HK-2 (cell line): ENCODE data around the gene MAD2L2.

Experiments
- DNase-seq: peaks from one replicate; pipeline ENCODE4 v3.0.0-alpha.2; 2018; ENCODE audit not compliant: unreplicated experiment

Gene MAD2L2

GRCh38 chr1:11704691-11705475 lies 23.9 kb upstream of the MAD2L2 start:
- no peak for DNase-seq

DNA sequence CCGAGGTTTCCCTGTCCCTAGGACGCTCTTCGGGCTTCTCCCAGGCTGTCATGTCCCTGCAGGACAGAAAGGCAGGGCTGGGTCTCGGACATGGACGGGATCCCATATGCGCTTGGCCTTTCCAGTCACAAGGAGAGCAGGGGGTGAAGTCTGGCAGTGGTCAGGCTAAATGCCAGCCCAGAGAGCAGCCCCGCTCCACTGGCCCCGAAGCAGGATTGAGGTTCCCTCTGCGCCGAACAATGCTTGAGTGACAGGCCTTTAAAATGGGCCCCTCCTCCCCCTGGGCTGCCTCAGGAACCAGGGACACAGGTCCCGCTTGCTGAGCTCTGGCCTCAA lies 23.2 kb upstream of the MAD2L2 start:
- no peak for DNase-seq

DNA sequence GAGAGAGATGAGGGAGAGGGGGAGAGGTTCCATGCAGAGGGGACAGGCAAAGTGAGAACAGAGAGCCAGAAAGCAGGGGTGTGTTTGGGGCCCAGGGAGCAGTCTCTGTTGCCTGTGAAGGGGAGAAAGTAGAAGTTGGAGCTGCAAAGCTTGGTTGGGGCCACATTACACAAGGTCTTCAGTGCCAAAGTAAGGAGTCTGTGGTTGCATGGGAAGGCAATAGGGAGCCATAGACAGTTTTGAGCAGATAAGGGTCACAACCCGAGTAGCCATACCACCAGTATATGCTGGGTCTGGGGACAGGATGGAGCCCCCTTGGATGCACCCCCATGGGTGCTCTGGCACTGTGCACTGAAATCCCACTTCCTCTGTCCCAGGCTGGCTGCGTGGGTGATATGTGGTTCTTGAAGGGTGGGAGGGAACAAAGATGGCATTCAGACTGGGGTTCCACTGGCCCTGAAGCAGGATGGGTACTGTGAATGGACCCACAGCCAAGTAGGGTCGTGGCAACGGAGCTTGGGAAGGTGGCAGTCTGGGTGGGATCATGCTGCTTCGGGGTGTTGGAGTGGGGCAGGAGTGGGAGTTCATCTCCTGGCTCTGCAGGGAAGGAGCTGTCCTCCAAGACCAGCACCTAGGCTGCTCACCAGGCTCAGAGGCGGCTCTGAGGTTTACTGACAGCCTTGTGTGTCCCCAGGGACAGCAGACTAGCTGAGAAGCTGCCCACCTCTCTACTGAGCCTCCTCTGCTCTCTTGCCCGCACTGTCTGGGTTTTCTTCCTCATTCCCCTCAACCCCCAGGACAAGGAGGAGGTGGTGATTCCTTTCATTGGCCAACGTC lies 22.6 kb upstream of the MAD2L2 start:
- no peak for DNase-seq

DNA sequence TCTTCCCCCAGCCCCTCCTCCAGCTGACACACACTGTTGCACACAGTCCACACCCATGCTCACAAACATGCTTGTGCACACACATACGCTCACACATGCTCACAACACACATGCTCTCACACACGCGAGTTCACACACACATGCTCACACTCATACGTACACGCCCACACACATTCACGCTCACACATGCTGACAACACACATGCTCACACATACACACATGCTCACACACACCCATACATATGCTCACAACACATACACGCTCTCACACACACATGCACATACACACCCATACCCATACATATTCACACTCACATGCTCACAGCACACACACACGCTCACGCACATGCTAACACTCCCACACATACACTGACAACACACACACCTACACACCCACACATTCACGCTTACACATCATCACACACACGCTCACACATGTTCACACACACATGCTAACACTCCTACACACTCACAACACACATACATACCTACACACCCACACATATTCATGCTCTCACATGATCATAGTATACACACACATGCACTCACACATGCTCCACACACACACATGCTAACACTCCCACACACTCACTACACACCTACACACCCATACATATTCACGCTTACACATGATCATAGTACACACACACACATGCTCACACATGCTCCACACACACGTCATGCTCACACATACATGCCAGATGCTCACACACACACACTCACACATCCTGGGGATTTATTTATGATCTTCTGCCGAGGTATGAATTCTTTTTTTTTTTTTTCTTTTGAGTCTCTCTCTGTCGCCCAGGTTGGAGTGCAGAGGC lies 21.2 kb upstream of the MAD2L2 start:
- DNase-seq = no peak

DNA sequence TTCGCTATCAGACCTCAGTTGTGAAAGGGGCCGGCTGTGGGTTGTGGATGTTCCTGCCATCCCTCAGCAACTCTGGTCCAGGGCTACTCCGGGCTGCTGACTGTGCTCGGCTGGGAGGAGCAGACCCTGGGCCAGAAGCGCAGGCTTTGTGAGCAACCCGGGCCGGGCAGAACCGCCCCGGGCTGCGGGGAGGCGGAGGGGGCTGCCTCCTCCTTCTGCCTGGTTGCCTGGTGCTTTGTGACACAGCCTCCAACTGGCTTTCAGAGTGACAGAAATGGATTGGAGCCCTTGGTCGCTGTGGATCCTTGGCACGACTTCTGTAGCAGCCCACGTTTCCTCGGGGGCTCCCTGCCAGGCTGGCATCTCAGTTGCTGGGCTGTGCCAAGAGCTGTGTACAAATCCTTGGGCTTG lies 20.6 kb upstream of the MAD2L2 start:
- DNase-seq = no peak

DNA sequence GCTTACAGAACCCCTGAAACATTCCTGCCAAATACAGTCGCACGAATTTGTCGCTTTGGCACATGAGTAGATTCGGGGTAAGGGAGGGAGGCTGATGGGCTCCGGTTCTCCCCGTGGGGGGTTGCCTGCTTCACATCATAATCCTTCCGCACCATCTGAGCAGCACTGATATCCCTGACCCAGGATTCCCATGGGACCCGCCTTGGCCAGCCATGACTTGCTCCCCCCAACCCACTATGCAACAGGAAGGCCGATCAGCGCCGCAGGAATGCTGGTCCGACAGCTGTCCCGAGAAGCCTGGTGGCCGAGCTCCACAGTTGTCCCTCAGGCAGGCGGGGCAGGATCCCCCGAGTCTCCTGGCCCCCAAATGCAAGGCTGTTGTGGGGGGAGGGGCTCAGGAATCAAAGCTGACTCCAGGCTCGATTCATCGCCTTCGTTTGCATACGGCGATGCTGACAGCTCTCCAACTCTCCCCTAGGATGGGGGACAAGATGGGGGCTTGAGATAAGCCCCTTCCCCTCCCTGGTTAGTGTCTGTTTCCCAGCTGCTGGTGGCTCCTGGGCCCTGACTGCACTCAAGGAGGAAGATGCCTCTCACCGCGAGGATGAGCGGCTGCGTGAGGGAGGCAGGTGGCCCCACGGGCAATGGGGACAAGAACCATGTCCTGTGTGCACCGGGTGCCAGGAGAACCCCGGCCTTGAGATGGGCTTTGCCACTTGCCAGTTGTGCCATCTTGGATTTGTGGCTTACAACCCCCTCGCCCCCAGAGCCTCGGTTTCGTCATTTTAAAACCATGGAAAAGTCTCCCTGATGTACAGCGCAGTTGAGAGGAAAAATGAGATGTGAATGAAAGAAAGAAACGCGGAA lies 19.9 kb upstream of the MAD2L2 start:
- no peak for DNase-seq

GRCh38 chr1:11697893-11698210 lies 16.9 kb upstream of the MAD2L2 start:
- DNase-seq = no peak

- no peak for DNase-seq
Observed at GRCh38 chr1:11697188-11697892, 16.4 kb upstream of the MAD2L2 start.

DNA sequence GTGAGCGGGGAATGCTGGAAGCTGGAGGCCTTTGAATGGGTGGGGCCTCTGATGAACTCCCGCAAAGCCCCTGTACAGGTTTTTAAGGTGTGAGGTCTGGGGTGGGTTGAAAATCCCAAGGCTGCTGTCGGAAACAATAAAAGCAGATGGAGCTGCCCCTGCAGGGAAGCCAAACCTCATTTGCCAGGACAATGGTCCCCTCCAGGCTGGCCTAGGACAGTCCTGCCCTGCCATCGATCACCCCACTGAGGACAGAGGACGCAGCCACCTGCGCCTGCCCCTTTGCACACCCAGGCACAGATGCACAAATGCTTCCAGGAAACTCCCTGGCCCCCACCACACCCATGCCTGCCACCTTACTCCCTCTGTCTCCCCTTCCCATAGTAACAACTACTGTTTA lies 14.9 kb upstream of the MAD2L2 start:
- no peak for DNase-seq

DNA sequence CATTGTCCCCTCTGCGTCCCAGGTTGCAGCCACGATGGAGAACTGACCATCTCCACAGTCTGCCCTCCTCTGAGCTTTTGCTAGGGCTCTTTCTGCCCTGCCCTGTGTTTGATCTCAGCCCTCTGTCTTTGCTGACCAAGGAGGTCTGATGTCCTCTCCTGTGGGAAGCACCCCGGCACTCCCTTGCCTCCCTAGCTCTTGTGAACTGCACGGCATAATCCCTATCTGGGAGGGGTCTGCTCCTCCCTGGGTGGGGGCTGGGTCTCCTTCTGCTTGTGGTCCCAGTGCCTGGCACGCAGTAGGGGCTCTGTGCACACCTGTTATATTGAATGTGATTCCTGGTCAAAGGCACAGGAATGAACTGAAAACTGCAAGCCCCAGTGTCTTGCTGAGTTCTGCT lies 13.0 kb upstream of the MAD2L2 start:
- DNase-seq = no peak

GRCh38 chr1:11693024-11693590 lies 12.2 kb upstream of the MAD2L2 start:
- DNase-seq = peak; percentile 66

GRCh38 chr1:11691928-11692711 lies 11.2 kb upstream of the MAD2L2 start:
- DNase-seq = no peak

- no peak for DNase-seq
Observed at GRCh38 chr1:11691302-11691914, 10.5 kb upstream of the MAD2L2 start, which contains the start of gene DRAXIN. Gene DRAXIN, plus strand, starts transcription at chr1:11691710. Its CDS starts 14,549 bp downstream, at chr1:11706259.

DNA sequence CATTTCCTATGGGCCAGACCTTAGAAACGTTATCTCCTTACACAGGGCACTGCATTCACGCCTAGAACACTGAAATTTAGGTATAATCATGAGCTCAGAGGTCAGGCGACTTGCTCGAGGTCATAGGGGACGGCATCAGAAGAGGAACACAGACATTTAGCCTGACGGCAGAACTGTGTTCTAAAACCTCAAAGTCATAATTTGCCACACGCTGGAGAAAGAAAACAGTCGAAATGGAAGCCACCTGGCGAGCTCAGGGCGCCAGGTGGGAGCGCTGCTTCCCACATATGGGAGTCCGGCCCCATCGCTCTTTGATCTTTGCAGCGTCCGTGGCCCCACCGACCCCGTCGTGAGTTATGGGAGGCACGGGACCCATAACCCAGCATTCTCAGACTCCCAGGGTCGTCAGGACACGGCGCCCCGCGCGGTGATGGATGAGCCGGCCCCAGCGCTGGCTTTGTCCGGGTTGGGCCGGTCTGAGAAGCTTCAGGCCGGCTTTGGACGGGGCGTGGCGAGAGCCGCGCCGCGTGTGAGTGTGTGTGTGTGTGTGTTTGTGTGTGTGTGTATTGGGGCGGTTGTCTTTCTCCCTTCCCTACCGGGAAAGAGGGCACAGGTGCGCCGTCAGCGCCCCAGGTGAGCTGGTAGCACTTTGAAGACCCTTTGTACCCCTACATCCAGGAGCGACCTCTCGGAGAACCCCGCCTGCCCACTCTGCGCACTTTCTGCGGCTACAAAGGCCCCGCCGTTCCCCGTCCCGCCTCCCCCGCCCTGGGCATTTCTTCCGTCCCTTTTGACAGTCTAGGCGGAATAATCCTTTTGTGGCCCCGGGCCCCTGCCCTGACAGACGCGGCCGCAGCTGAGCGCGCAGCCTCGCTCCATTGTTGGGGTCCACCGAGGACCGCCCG lies 9.7 kb upstream of the MAD2L2 start:
- no peak for DNase-seq

- no peak for DNase-seq
Observed at GRCh38 chr1:11688506-11688905, 7.6 kb upstream of the MAD2L2 start.

DNA sequence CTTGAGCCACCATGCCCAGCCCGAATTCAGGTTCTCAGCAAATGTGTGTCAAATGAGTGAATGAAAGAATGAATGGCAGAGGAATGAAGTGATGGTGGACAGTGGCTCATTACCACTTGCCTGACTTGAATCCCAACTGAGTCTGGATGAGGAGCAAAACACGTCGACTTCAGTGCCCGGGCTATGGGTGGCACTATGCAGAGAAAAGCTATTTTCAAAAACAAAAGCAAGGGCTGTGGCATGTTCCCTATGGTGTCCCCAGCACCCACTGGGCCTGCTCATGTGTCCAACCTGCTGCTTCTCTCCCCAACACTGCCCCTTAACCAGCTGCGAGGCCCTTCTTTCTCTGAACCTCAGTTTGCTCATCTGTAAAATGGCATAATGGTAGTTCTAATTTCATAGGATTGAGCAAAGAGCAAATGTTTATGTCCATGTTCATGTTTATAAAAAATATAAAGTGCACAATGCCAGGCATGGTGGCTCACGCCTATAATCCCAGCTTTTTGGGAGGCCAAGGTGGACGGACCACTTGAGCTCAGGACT lies 4.3 kb upstream of the MAD2L2 start:
- no peak for DNase-seq

DNA sequence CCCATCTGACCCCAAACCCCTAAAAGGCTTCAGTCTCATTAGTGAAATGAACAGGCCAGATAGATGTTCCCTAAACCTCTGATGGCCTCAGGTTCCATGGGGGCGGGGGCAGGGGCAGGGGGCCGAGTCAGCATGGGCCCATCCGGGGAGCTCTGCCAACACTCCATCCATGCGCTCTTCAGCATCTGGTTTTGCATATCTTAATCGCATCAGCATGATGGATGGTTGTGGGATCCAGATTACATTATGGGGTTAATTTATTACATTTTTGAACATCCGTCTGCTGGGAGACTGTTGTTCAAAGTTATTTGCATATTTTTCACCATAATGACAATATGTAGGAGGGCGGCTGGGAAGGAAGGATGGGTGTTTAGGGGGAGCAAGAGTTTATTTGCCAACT lies 3.1 kb upstream of the MAD2L2 start:
- no peak for DNase-seq

GRCh38 chr1:11682799-11683198 lies 1.9 kb upstream of the MAD2L2 start:
- DNase-seq = no peak
